NCI-H1436 treated with DMSO at 0.1 percent for 48 hours (cell line): ENCODE results near the gene SND1.

Experiments used
- DNase-seq: peaks from one replicate; lab custom pipeline; 2025; lab: John Stamatoyannopoulos, UW

SND1 gene

DNA sequence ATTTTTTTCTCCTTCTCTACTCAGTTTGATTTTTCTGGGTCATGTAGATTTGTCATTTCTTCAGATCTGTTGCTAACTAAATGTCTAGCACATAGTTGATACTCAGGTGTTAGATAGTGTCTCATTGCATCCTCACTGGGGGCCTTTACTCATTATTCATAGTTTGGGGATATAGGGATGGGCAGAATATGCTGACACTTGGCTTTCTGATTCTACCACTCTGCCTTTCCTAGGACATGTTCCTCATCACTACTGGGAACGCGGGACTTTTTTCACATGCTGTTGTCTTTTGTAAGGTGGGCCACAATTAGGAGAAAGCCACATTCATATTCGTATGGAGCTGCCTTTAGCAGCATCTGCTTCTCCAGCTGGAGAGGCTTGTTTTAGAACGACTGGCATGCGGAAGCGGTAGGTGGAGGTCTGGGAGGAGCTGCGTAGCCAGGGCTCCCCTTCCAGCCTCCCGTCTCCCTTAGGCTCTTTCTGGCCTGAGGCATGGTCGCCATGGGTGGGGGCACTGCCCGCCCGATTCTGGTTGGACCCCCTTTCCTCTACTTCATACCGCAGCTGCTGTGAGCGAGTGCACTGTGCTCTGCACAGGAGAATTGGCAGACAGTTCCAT lies 78.8 kb downstream of the SND1 start:
- DNase-seq: no peak

DNA sequence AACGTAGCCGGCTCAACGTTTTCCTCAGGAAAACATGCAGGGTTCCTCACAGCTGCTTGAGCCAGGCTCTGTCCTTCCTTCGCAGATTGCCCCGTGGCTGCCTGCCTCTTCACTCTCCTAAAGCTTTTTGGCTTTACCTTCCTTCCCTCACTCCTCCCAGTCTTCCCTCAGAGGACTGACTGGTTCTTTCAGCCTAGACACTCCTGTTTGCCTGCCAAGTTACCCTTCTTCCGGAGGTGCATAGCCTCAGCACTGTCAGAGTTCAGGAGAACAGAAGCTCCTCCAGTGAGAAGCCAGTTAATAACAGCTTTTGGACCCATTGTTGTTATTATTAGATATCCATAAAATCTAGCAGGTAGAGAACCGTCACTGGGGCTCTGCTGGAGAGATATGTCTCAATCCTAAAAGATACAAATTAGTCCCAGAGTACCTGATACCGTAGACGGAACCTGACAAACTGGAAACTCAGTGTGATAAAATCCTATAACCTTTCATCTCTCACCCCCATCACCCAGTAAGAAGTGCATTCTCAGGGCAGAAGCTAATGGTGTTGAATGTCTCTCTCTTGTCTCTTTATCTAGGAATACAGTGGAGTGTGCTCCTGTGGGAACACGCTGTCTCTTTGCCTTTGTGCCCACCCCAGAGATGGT lies 79.6 kb downstream of the SND1 start:
- DNase-seq: no peak

DNA sequence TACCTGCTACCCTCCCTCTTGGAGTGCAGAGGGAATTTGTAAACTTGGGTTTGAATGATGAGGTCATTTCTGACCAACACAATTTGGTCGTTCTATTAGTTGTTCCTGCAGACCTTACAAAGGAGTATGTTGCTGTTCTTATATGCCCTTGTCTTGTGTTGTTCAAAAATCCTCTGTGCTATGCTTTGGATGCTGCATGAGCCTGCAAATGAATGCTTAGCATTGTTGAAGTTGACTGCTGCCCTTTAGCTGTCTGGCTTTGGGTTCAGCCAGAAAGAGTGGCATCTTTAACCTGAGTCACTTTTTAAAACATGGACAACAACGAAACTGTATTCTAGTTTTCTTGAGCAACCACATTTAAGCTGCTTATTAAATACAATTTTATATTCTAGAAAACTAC lies 80.3 kb downstream of the SND1 start:
- DNase-seq: no peak

DNA sequence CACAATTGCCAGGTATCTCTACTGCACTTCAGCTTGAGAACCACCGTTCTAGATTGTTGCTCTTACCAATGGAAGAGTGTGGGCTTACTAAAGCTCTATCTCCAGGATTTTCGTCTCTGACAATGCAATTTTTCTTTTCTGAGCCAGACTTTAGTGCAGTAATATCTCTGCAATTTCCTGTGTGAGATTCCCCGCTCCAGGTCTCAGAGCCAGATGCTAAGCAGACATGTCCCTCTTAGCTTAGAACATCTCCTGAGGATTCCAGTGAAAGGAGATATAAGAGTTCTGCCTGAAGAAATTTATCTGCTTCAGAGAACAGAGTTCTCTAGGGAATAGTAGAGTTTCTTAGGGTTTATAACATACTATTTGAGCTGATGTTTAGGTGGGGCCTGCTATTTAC lies 82.0 kb downstream of the SND1 start:
- DNase-seq: no peak

DNA sequence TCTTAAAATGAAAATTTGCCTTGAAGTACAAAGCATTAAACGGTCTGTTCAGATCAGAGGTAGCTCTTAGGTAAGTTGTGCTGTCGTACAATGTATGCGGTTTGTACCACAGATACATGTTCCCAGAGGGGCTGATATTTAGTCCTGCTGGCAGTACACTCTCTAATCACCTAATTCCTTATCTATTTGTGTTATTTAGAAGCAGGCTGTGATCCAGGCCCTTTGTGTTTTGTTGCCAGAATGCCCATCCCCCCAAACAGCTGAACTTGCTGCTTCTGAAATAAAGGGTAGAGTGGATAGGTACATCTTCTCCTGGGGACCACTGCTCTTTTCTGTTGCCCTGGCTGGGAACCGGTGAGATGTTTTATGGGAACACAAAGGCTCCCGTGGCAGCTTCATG lies 84.5 kb downstream of the SND1 start:
- DNase-seq: no peak

DNA sequence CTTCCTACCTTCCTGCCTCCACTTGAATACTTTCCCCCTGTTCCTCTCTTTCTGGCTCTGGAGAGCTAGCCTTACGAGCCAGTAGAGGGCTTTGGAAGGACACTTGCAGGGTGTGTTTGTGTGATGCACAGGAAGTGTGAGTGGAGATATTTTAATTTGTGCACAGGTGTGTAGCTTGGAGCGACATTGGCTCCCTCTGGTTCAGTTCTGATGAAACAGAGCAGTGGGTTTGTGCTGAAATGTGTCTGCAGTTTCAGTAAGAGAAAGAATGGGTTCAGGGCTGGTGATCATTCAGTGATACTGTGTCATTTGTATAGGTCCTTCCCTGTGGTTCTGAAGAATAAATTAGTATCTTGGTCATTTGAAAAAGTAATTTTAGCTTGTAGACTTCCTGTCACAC lies 86.9 kb downstream of the SND1 start:
- DNase-seq: no peak

DNA sequence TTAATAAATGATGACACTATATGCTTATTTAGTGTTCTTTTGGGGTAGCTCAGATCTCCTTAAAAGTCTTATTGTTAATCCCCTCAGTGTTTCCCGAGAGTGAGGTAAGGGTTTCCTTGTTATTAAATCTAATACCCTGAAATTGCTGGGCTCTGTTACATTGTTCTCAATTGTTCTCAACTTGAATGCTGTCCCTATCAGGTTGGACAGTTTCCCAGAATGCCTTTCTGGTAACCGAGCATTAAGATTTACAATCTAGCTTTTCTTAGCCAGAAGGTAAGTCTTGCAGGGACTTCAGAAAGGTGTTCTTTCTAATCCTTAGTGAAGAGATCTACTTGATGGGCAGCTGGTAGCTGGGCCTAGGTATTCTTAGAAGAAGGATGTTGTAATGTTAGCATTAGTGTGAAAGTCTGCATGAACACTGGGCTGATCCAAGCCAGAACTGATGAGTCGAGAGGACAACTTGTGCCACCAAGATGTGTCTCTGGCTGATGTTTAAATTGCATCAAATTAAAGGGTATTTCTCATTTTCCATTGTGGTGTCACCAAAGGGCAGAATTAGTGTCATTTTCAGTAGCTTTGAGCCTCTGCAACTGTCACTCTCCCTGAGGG lies 89.9 kb downstream of the SND1 start:
- DNase-seq: no peak

DNA sequence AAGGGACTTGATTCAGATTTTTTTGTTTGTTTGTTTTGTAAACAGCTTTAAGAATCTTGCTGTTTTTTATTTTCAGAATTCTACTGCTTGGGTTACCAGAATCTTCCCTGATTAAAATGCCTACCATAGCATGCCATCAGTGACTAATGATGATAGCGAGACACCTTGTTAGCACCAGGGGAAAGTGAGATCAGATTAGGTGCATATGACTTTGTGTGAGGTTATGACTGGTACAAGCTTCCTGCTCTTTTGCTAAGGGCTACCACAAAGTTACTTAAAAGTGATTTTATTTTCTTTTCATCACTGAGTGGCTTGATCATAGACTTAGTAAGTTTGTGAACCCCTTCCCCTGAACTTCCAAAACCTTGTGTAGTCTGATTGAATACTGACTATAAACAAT lies 93.5 kb downstream of the SND1 start:
- DNase-seq: no peak

DNA sequence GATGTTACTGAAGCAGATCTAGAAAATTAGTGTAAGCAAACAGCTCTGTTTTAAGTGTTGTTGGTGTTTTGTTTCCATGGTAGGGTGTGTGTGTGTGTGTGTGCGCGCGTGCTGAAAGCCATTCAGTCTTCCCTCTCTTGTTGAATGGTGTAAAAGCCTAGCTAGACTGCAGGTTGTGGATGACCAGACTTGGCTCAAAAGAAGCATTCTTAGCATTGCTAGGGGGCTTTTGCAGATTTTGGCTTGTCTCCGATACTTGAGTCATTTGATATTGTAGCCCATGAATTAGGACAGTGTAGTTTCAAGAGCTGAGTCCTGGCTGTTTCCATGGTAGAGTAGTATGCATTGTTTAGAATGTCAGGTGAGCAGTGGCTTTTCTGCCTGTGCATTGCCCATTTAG lies 99.1 kb downstream of the SND1 start:
- DNase-seq: no peak

DNA sequence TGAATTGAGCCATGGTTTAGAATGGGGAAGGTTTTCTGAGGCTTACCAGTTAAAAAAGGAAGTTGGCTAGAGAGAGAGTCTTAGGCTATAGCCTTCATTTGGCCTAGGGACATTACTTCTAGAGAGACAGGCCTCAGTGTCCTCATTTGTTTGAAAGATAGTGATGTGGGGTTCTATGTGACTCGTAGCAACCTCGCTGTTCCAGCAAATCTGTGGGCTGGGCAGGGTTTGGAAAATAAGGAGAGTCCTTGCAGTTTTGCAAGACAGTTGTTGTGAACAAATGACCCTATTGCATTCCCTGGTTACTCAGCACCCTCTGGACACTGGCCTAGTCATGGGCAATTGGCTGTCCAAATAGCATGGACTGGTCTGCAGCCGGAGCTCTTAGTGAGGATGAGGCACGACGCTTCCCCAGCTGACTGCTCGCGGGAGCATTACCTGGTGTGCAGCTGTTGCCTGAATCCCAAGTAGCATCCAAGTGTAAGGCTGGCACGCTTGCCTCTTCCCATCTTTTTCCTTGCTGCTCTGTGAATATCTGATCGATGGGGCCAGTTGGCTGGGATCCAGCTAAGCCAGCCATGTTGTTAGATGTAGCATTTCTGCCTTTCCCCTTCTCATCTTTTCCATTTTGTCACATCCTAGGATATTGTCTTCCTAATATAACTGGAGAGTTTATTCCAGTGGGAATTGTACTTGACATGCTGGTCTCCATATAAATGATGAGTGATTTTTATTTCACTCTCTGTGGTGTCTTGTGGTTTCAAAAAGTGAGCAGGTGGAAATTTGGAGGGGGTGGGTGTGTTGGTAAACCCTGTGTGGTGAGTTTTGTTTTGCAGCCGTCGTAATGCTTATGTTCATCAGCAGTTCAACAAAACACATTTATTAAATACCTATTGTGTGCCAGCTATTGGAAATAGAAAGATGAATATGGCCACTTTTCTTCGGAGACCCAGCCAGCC lies 99.8 kb downstream of the SND1 start:
- DNase-seq: no peak

DNA sequence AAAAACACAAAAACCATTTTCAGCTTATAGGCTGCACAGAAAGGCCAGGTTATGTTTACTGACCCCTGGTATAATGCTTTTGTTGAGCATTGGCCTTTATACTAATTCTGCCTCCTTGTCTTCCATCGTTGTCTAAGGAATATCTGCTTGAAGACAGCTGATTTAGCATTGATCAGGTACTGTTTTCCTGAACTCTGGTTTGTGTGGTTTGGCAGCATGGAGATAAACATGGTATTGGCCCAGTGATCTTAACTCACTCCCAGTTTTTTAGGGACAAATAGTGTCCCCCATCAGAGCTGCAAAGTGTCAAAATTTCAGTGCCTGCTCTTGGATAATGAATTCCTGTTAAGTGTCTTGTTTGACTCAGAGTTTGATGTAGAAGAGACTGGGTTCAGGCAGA lies 100.8 kb downstream of the SND1 start:
- DNase-seq: no peak

DNA sequence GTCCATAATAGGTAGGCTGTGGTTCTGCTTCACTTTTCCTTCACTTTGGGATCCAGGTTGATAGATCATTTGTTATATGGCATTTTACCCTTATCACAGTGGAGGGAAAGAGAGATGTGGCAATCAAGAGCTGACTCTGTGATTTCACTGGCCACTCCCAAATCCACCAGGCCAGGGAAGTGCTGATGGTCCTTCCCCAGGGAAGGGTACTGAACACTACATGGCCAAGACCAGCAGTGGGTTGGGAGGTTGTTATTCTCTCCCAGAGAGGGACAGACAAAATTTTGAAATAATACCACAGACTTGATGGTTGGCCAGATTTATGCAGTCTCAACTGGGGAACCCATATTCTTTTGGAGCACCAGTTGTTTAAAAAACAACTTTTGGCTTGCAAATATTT lies 102.5 kb downstream of the SND1 start:
- no peak for DNase-seq

DNA sequence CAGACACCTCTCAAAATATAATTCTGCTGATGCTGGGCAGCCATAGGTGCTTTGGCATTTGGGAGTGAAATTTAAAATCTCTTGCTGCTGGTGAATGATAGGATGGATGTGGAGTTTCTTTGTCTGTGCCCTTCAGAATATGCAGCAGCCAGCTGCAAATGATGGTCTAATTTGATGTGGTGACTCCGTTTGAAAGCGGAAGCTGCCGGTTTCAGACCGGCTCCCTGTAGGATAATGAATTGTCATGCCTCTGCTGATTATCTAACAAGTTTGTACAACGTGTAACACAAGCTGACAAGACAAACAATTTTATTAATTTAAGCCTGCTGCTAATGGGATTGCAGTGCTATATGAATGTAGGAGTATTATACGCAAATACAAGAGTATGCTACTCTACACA lies 103.5 kb downstream of the SND1 start:
- DNase-seq: no peak

DNA sequence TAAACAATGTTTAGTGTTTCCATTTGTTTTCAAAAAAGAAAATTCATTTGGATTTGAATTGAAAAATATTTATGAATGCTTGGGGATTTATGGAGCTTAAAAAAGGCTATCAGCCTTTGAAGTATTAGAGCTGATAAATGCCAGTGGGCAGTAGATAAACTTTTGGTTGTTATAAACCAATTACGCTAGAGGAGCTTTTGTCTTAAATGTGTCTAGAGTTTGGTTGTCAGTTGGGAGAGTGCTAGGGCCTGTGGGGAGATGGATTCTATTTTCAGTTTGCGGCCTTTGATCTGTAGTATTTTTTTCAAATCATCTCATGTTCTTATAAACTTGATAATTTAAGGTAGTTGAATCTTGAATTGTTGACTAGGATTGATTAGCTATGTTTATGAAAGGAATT lies 104.0 kb downstream of the SND1 start:
- DNase-seq: no peak

DNA sequence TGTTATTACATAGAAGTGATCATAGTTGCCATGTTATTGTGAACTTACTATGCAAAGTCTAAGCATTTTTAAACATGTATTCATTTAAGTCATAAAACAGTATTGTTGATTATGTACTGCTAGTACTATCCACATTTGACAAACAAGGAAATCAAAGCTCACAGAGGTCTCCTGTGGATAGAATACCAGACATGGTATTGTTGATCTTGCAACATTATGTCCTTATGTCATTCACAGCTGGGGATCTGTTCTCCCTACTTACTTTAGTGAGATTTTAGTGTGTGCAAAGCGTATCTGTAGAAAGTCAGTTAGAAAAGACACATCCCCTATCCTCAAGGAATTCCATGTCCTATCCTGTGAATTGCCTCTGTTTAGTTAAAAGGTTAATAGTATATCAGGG lies 106.1 kb downstream of the SND1 start:
- no peak for DNase-seq

DNA sequence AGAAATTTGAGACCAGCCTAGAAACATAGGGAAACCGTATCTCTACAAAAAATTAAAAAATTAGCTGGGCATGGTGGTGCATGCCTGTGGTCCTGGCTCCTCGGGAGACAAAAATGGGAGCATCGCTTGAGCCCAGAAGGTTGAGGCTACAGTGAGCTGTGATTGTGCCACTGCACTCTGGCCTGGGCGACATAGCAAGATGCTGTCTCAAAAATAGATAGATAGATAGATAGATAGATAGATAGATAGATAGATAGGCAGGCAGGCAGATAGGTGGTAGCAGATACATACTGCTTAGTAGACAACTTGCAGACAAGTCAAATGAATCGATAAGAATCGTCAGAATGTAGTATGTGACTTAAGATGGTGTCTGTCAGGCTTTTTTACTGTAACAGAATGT lies 106.9 kb downstream of the SND1 start:
- no peak for DNase-seq

DNA sequence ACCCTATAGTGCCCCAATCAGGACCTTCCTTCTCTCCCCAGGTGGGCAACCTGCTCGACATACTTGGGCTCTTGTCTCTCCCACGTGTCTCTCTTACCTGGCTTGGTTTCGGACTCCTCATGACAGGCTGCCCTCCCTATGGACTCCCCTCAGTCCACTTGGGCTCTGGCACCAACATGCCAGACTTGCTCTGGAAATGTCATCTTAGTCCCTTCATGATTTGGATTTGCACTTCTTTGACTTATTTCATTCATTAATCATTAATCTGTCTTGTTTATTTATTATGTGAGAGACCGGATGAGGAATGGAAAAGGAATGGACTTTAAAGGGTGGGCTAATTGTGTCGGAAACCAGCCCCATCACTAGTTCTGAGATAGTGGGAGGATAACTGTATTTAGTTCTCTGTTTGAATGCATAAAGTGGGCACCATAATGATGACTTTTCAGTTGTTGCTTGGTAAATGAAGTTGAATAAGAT lies 108.0 kb downstream of the SND1 start:
- no peak for DNase-seq

DNA sequence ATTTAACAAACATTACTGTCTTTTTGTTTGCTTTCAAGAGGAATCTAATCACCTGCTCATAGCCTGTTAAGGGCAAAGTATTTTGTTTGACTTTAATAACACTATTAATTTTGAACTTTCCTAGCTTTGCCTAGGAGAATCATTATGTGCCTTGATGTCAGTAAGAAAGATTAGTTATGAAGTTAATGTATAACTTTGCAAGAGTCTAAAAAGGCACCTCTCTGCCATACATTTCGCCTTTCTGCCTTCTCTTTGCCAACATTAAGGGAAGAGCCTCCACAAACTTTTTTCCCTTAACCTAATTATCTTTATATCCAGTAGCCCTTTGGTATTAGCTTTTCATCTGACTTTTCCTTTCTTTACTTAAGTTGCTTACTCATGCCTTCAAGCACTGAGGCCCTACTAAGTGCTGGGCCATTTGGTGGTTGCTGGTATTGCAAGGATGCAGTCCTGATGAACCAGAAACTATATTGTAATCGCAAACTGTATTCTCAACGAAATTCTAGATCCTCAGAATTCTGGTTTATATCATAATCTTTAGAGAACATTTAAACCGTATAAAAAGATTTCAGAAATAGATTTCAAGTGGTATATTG lies 108.5 kb downstream of the SND1 start:
- DNase-seq: no peak

DNA sequence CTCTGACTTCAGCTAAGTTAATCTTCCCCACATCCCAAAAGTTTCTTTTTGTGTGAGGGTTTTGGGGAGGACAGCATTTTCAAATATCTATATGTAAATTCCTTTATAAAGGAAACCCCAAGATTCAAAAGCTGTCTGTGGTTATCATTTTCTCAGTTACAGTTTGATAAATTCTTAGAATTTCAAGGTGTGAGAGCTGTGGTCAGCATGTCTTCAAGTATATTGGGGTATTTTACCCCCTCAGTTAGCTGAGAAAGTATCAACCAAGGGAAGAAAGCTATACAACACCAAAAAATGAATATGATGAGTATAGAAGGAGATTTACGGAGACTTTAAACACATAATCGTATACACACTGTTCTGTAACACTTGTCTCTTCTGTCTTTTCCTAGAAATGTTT lies 109.2 kb downstream of the SND1 start:
- DNase-seq: no peak

DNA sequence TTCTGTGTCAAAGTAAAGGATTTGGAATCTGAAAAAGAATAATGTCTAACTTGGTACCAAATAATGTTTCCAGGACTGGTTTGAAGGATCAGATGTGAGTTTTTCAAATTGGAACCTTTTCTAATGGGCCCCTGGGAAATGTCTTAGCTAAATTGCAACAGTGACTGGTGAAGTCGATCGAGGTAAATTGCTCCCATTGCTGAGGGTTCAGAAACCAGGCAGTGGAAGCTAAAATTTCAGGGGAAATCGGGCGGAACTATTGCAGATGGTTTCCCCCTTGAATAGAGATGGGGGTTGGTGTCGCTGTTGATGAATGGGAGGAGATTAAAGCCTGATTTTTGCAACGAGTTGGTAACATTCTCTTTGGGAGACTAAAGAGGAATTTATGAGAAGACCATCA lies 112.7 kb downstream of the SND1 start:
- no peak for DNase-seq

DNA sequence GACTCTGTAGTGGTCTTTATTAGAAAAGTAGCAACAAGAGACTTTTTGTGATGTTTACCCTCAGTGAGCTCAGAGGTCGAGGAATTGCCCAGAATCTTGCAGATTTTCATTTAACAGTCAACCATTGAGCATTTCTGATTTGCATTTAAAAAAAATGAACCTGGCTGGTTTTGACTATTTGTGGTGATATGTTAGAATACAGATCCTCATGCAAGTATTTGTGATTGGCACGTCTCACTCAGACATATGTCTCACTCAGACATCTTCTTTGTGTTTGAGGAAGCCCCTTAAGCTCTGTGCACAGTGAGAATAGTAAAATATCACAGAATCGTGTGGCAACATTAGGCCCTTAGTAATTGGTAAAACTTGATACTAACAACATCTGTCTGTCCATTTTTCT lies 113.2 kb downstream of the SND1 start:
- DNase-seq: no peak

DNA sequence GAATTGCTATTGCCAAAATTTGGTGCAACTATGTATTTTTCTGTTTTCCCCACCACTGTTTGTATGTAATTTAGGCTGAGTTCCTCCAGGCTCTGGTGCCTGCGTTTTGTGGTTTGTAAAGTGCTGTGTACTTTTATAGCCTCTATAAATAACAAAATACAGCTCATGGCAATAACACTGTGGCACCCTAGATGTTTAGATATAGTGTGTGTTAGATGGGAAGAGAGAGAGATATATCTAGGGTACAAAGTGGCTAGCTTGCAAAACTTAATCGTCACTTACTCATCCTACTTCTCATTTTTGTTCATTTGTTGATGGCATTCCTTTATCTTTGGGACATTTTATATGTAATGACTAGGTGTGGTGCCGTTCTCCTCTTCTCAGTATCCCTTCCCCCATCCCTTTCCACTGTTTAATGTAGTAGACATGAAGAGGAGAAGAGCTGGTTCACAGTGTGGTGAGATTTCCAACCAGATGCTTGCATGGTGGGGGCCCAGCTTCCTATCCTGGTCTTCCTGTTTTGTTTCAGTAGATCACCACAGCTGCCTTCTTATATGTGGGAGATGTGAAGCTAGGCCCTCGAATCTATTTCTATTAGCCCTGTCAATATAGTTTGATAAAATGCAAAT lies 115.0 kb downstream of the SND1 start:
- DNase-seq: no peak
